UCSD-AML1 (cell line): ENCODE results near the gene CDK5RAP3.

Source experiments
- DNase-seq: peaks from one replicate; lab custom pipeline; 2025; ENCODE audit not compliant: unreplicated experiment; lab: John Stamatoyannopoulos, UW

Gene CDK5RAP3

DNA sequence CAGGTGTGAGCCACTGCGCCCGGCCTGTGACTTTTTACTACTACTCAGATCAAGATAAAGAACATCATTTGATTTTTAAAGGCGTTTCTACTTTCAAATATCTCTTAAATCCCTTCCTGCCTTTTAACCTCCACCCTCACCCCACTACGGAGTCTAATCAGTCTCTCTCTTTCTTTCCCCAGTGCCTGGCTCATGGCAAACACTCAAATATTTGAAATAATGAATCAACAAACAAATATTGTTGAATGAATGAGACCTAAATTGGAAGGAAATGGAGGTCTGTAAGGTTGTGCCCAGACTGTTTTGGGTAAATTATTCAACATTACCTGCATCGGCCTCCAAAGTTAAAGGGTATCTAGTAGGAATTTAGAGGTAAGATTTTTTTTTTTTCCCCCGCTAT is 52.0 kb downstream of the CDK5RAP3 start:
- DNase-seq = no peak

DNA sequence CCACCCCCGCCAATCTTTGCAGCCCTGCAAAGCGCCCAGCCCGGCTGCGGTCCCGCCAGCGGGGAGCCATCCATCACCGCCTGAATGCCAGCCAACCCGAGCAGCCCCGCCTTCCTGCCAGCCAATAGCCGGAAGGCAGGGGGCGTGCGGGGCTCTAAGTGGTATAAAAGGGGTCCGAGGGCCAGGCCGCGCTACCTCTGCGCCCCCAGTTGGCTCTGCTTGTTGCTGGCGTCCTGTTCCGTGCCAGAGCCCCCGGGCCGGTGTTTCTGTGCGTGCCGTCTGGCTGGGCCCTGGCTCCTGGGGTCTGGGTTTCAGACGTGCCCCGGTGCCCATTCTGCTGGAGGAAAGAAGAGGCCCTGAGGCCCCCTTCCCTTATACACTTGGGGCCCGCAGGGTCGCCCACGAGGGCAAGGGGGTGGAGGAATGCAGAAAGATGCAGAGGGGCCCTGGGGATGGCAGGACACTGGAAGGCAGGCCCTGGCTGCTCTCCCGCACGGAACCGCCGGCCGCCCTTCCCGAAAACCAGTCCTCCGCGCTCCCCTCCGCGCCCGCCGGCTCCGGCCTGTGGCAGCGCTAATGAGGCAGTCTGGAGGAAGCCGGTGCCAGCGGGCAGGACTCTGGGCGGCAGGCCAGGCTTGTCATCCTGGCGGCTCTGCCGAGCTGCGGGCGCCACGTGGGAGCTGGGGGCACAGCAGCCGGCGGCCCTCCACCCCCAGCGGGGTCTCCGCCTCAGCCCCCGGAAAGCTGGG is 52.7 kb downstream of the CDK5RAP3 start:
- peak; percentile 67 for DNase-seq

DNA sequence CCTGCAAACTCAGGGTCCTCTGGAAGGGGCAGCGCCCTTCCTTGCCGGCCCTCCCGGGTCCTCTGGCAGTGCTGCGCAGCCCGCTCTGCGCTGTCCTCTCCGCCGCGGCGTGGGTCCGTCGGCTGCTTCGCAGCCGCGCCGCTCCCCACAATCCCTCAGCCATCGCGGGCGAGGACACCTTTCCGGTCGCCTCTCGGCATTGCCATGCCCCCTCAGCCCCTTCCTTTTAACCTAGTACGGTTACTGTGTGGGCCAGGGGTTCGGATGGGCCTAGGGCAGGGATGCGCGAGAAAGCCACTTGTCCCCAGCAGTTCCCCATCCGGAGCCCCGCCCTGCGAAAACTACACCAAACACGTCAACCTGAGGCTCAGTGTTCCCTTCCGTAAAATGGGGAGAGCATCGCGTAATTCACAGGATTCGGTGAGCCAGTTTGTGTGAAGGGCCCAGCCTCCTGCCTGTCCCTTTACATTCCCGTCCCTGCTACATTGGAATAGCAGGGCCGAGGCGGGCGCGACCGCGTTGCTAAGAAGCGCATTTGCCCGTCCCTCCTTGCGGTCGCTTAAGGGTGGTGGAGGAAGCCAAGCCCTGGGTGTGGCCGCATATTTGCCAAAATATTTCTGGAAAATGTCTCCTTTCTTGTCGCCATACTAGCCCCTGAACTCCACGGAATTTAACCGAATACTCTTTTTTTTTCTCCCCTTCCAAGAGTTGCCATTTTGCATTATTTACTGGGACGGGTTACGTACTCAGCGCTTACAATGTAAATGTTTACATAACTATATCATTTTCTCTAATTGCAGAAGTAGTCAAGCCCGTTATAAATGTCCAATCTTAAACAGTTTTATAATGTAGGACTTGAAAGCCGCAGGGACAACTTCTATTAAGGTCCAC is 53.5 kb downstream of the CDK5RAP3 start:
- no peak for DNase-seq

DNA sequence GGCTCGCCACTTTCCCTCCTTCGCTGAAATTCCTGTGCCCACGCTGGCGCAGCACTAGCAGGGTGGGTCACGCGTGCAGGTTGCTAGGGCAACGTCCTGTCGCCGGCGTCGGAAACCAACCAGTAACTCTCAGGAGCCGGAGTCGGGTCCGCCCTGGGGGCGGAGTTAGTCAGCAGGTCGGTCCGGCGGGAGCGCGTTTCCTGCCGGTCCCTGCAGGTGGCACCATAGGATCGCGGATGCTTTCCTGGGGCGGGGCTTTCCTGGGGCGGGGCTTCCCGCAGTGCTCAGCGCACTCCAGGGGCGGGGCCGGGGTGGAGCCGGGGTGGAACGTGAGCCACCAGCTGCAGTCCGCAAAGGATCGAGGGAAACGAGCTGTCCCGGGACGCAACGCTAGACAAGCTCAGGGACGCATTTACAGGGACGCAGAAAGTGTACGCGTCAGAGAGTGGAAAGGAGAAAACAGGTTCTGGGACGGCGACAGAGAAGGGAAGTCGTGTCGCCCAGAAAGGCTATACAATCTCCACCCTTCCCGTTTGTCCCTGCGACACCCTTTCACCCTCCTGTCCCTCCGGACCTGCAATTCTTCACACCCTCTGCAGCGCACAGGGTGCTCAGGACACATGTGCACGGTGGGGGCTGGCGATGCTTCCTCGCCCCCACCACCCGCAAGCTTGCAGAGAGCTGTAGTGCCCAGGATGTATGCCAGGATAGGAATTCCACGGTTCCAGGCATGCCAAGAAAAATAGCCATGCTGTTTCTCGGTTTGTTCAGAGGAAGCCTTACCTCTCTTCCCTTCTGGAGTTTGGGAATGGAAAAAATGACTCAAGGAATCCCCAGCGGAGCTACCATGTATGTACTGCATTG is 54.4 kb downstream of the CDK5RAP3 start:
- DNase-seq = peak; percentile 97

DNA sequence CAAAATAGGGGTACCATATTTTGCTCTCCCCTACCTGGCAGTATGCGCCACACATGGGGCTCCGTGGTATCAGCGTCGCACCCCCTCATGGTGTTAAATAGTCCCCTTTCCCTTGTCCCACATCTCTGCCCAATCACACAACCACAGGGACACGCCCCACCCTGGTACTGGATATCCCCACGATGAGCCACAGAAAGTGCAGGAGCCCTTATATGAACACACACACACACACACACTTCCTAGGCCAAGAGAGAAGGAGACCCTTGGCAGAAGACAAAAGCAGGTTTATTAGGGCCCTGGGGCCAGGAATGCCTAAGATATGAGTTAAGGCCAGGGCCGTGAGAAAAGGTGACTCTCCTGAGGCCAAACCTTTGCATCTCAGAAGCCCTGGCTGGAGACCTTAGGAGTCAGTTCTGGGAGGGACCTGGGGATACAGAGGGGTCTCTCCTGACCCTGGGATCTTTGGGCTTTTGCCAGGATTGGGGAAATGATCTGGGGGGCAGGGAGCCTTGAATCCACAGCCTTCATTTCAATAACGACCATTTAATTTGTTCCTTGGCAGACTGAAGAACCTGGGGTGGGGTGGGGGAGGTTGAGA is 55.1 kb downstream of the CDK5RAP3 start:
- no peak for DNase-seq

DNA sequence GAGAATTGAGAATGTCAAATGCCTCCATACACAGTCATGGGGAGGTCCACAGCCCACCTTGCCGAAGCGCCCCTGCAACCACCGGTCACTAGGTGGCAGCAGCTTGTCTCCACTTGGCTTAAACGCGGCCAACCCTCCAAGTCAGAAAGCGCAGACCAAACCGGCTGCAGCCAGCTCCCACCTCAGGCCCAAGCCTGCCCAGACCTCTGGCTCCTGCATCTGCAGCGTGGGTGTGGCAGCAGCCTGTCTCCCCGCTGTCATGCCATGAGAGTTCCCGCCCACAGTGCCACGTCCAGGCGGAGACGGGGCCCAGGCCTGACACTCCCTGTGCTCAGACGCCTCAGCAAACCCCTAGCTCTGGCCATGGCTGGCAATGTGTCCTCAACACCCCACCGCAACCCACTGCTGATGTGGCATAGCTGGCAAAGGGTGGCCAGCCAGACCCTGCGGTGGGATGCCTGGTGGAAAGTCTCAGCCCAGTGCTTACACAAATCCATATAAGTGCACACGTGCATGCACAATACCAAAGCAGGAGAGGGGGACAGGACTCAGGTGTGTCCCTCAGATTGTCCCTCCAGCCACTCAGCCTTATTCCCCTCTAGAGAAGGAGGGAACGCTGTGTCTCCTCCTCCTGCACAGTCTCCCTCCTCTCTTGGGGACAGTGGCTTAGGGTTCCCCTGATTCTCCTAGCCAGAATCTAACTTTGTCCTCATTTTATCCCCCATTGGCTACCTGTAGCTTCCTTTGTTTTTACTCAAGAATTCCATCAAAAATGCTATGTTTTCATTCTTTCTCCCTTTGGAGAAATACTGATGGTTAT is 55.8 kb downstream of the CDK5RAP3 start:
- peak; percentile 81 for DNase-seq

DNA sequence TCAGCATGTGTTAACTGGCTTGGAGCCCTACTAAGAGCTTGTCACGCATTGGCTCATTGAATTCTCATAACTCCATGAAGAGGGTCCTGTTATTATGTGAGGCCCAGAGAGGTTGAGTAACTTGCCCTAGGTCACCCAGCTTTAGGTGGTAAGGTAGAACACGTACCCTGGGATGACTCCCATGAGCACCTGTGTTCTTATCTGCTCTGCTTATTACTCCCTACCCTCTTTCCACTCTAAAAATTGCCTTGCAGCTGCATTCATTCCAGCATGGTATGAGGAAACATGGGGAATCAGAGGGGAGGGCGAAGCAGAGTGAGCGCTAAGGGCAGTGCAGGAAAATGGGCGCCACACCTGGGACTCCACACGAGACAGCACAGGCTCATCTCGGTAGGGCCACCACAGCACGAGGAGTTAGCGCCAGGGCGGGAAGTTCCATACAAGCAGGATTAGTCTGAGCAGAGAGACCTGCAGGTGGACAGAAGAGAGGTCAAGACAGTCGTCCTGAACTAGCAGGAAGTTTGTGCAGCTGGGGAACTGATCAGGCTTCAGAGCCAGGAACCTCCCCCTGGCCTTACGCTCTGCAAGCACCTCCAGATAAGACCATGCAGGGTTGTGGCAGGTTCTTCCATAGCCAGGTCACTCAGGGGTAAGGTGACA is 56.5 kb downstream of the CDK5RAP3 start:
- no peak for DNase-seq

DNA sequence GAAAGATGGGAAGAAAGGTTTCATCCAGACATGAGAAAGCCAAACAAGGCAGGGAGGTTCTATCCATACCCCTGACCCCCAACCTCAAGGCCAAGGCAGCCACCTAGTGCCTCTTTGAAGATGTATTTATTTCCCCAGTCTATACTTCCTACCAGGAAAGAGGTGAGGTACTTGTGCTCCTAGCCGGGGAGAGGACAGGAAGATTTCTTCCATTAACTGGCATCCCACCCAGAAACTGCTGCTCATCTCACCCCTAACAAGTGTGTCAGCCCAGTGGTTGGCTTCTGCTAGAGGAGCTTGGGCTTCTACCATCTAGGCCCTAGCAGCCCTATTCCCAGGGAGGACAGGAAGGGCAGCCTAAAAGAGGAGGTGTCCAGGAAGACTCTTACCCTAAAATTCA is 57.8 kb downstream of the CDK5RAP3 start:
- no peak for DNase-seq

DNA sequence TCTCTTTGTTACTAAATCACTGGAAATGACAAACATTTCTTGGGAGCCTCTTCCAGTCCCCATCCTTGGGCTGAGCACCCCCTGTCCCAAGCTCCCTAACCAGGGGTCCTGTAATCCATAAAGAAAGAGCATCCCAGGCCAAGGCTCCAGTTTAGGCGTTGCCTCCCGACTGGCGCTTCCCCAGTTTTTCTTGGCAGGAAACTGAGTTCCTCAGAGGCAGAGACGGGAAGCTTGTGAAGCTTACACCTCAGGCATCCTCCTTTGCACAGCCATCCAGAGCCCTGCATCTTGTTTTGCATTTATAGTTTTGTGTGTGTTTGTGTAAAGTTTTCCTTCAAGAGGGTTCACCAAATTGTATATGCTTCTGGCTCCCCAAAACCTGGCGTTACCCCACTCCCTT is 59.6 kb downstream of the CDK5RAP3 start:
- no peak for DNase-seq
